Ovary (tissue), 9 donors: ENCODE data around the gene DLG1. TPM values are rescaled to one million over a fixed set of nuclear protein-coding genes. Genes with fewer than 3 reads are reported as not detected.

Experiments
- DNase-seq, 5 donors: peaks; one replicate each; pipeline ENCODE4 v3.0.0-alpha.2; 2019 to 2020
- H3K27ac ChIP-seq, 2 donors: fragments of 200-600 bp; one replicate each; pipeline versions ENCODE4 v1.5.1 to v1.8.0; 2019 to 2022
- H3K27me3 ChIP-seq: fragments of 200-600 bp; one replicate; pipeline ENCODE4 v1.8.0; 2022
- H3K36me3 ChIP-seq: fragments of 200-600 bp; sonication (generic); one replicate; pipeline ENCODE4 v1.5.1; 2019
- H3K4me1 ChIP-seq: one replicate; pipeline ENCODE4 v1.8.1; 2013; ENCODE audit warnings: mild to moderate bottlenecking, moderate library complexity; ENCODE audit not compliant: insufficient read depth
- H3K4me3 ChIP-seq: fragments of 200-600 bp; sonication (generic); one replicate; pipeline ENCODE4 v1.5.1; 2017
- H3K9me3 ChIP-seq, 2 donors: fragments of 200-600 bp in 1 of 2; sonication (generic) in 1 of 2; one replicate each; pipeline versions ENCODE4 v1.5.1 to v1.8.1; 2013 to 2019; ENCODE audit warnings: mild to moderate bottlenecking in 1 of 2, moderate library complexity in 1 of 2
- CTCF ChIP-seq, 3 donors: fragments of 450-650 bp in 2 of 3; fragments of 200-600 bp in 1 of 3; IDR thresholded peaks; one replicate each; pipeline versions ENCODE4 v1.5.1 to v1.8.0; 2016 to 2022; ENCODE audit warnings: antibody characterized with exemption in 3 of 3, mild to moderate bottlenecking in 1 of 3
- EP300 ChIP-seq: sonication (generic); formaldehyde crosslinking; IDR thresholded peaks from one replicate; pipeline ENCODE4 v1.6.1; 2017; ENCODE audit warnings: antibody characterized with exemption
- POLR2A ChIP-seq: fragments of 450-650 bp; IDR thresholded peaks from one replicate; pipeline ENCODE4 v1.6.1; 2017; ENCODE audit warnings: antibody characterized with exemption, mild to moderate bottlenecking, moderate library complexity
- WGBS, 3 donors: extraction: QIAGEN DNeasy Blood & Tissue Kit in 1 of 3; methylation state at CpG; one replicate each; pipeline versions ENCODE4 v1.1.5 to v1.1.7; 2013 to 2017; 5-methylcytosine and 5-hydroxymethylcytosine counted together
- intact Hi-C, 4 donors: fragments of 100-400 bp; cut with DNase I; formaldehyde crosslinking; loops; one replicate each; pipeline versions ENCODE4 v1.11.0 to v1.15.1; 2022 to 2023
- polyA plus RNA-seq, 2 donors: library from polyadenylated mRNA; stranded (reverse); fragments of 200-250 nt in 1 of 2; fragments of 350-450 nt in 1 of 2; fragmentation: Illumina TruSeq in 1 of 2; extraction: RNeasy Lipid Tissue Mini Kit (QIAGEN cat#74804) in 1 of 2; gene quantifications; one replicate each; pipeline ENCODE4 v1.2.3, GENCODE V29; 2013 to 2014
- total RNA-seq, 7 donors: library from RNA; depleted of rRNA in 2 of 7; stranded (reverse); fragments of >200 nt in 2 of 7; fragmentation: NEBNext Ultra II Directional in 3 of 7; extraction: Animal tissue kit (Norgen Biotek cat#: 25700) in 3 of 7; gene quantifications; one replicate each; pipeline versions ENCODE4 v1.1.0 to v1.2.4, GENCODE V29; 2016 to 2023
- donor health status: DM: no; HTN: no; CAD: no; lungs with moderate emphysema.
- donor health status: DM: no; HTN: no; CAD: no.
- donor health status: Bipolar disorder and iron deficiency.
- donor health status: DM: yes; HTN: yes; CAD: no.
- donor health status: DM: no; HTN: no; CAD: no.
- donor health status: DM: yes; HTN: yes; CAD: no.

DLG1 gene
- total and polyA plus RNA-seq, 9 donors = 20.5 to 99.1 (median 62.5) TPM

GRCh38 chr3:197178998-197179397 lies 119.4 kb downstream of the DLG1 start:
- Histone ChIP-seq H3K9me3 (no peaks in the 10 kb centered on the region), H3K36me3 (no peaks in the 10 kb centered on the region), H3K27ac (no peak overlapping the region), H3K27me3 (no peaks in the 10 kb centered on the region), H3K4me3 (no peak overlapping the region), H3K4me1 (no peaks in the 10 kb centered on the region)
- TF ChIP-seq EP300 = no peak
- TF ChIP-seq POLR2A = no peak
- TF ChIP-seq CTCF (IDR thresholded peaks at IDR 0.05) = no peak
- WGBS, 3 donors = 92 to 95% (median 93%) methylated on average over 5 of the region's 5 CpGs
- intact Hi-C loops = no loop called here
- no peak for DNase-seq

- intact Hi-C loops = no loop called here
- H3K27me3 ChIP-seq = no peaks in the 10 kb centered on the region
- no peak overlapping the region for H3K4me3 ChIP-seq
- no peak for DNase-seq
- no peaks in the 10 kb centered on the region for H3K9me3 ChIP-seq
- no peak for TF ChIP-seq CTCF (IDR thresholded peaks at IDR 0.05)
- no peak for TF ChIP-seq EP300
- TF ChIP-seq POLR2A = no peak
- no peak overlapping the region for H3K27ac ChIP-seq
- no peaks in the 10 kb centered on the region for H3K4me1 ChIP-seq
- no peaks in the 10 kb centered on the region for H3K36me3 ChIP-seq
- 35 to 57% (median 40%) methylated on average over 3 of the region's 3 CpGs for WGBS, 3 donors
These were observed 122.9 kb downstream of the DLG1 start for GRCh38 chr3:197175503-197175902.

- Histone ChIP-seq H3K9me3 (no peaks in the 10 kb centered on the region), H3K4me1 (no peaks in the 10 kb centered on the region), H3K36me3 (no peaks in the 10 kb centered on the region), H3K27ac (no peak overlapping the region), H3K4me3 (no peak overlapping the region), H3K27me3 (no peaks in the 10 kb centered on the region)
- 88 to 90% (median 90%) methylated on average over 3 of the region's 3 CpGs for WGBS, 3 donors
- TF ChIP-seq CTCF (IDR thresholded peaks at IDR 0.05) (no peak), POLR2A (no peak), EP300 (no peak)
- DNase-seq = no peak
- intact Hi-C loops = no loop called here
These were observed 123.5 kb downstream of the DLG1 start for GRCh38 chr3:197174927-197175326.

GRCh38 chr3:197173620-197174019 lies 124.8 kb downstream of the DLG1 start:
- TF ChIP-seq POLR2A (no peak), CTCF (IDR thresholded peaks at IDR 0.05) (no peak), EP300 (no peak)
- DNase-seq = no peak
- no peaks in the 10 kb centered on the region for H3K9me3 ChIP-seq
- intact Hi-C loops = no loop called here
- no peak overlapping the region for H3K27ac ChIP-seq
- no peaks in the 10 kb centered on the region for H3K4me1 ChIP-seq
- H3K36me3 ChIP-seq = no peaks in the 10 kb centered on the region
- 96 to 99% (median 97%) methylated on average over 4 of the region's 4 CpGs for WGBS, 3 donors
- no peak overlapping the region for H3K4me3 ChIP-seq
- no peaks in the 10 kb centered on the region for H3K27me3 ChIP-seq
